Upper lobe of left lung (tissue), 6 donors: ENCODE measurements around the gene HSD11B2. TPM values are rescaled to one million over a fixed set of nuclear protein-coding genes. Genes with fewer than 3 reads are reported as not detected.
A peak's percentile ranks its signal among the peaks of the same experiment; 100 is the strongest.

Source experiments
- ATAC-seq, 2 donors: fragments of 200-7000 bp; cut with Tn5 transposase; one replicate each; pipeline ENCODE4 v1.9.1; 2022; ENCODE audit warnings: mild to moderate bottlenecking in 2 of 2, moderate library complexity in 2 of 2; ENCODE audit not compliant: low FRiP score in 2 of 2
- DNase-seq, 2 donors: peaks; one replicate each; pipeline ENCODE4 v3.0.0-alpha.2; 2019 to 2020
- H3K27ac ChIP-seq, 4 donors: fragments of 200-600 bp; sonication (generic); one replicate each; pipeline ENCODE4 v1.5.1; 2016 to 2019
- H3K27me3 ChIP-seq, 4 donors: fragments of 200-600 bp; sonication (generic); one replicate each; pipeline ENCODE4 v1.5.1; 2017 to 2019
- H3K36me3 ChIP-seq, 4 donors: fragments of 200-600 bp; sonication (generic); one replicate each; pipeline ENCODE4 v1.5.1; 2016 to 2019
- H3K4me1 ChIP-seq, 4 donors: fragments of 200-600 bp; sonication (generic); one replicate each; pipeline ENCODE4 v1.5.1; 2018 to 2019
- H3K4me3 ChIP-seq, 4 donors: fragments of 200-600 bp; sonication (generic); one replicate each; pipeline ENCODE4 v1.5.1; 2017 to 2019; ENCODE audit warnings: mild to moderate bottlenecking in 2 of 4, moderate library complexity in 1 of 4
- H3K9me3 ChIP-seq, 4 donors: fragments of 200-600 bp; sonication (generic); one replicate each; pipeline ENCODE4 v1.5.1; 2018 to 2019
- CTCF ChIP-seq, 6 experiments: fragments of 450-650 bp in 4 of 6; fragments of 200-600 bp in 2 of 6; sonication (generic) in 2 of 6; IDR thresholded peaks; one replicate each; pipeline ENCODE4 v1.5.1; 2016 to 2019; ENCODE audit warnings: antibody characterized with exemption in 6 of 6
- EP300 ChIP-seq, 4 donors: sonication (generic); formaldehyde crosslinking; IDR thresholded peaks; one replicate each; pipeline ENCODE4 v1.5.1; 2017; ENCODE audit warnings: antibody characterized with exemption in 4 of 4, control low read depth in 2 of 4
- POLR2A ChIP-seq, 4 donors: fragments of 450-650 bp; IDR thresholded peaks; one replicate each; pipeline ENCODE4 v1.5.1; 2016 to 2017; ENCODE audit warnings: antibody characterized with exemption in 4 of 4, mild to moderate bottlenecking in 2 of 4
- POLR2AphosphoS5 ChIP-seq, 2 donors: sonication (generic); formaldehyde crosslinking; IDR thresholded peaks; one replicate each; pipeline ENCODE4 v1.5.1; 2017; ENCODE audit warnings: antibody characterized with exemption in 2 of 2
- WGBS, 2 donors: methylation state at CpG; one replicate each; pipeline ENCODE4 v1.1.5; 2017 to 2018; 5-methylcytosine and 5-hydroxymethylcytosine counted together
- total RNA-seq, 6 donors: library from RNA; depleted of rRNA in 4 of 6; stranded (reverse); fragments of >200 nt in 4 of 6; gene quantifications; one replicate each; pipeline versions ENCODE4 v1.1.0 to v1.2.1, GENCODE V29; 2016 to 2021
- donor health status: DM: no; HTN: no; CAD: no; lungs with moderate emphysema.
- donor health status: DM: no; HTN: yes; CAD: no; lungs with severe emphysema.

The HSD11B2 gene
- total RNA-seq, 6 donors from 2014 or later: 0.78 to 5.0 (median 1.6) TPM

DNA sequence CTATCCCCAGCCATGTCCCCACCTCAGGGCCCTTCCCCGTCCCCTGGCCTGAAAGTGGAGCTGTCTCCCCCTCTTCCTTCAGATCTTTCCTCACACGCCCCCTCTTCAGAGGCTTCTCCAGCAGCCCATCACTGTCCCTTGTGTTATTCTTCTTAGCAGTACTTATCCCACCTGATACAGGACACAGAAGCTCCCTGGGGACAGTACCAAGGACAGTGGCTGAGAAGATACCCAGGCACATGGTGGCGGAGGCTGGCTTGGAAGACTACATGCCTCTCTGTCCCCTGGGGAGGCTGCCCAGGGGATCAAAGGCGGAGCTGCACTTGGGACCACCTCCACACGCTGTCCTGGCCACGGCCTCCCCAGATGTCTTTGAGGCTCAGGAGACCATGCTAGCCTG lies 23.9 kb downstream of the HSD11B2 start:
- no peak for DNase-seq
- H3K4me3 ChIP-seq: no peak overlapping the region
- WGBS, 2 donors: 85 to 94% methylated on average over 6 of the region's 6 CpGs
- TF ChIP-seq CTCF (IDR thresholded peaks at IDR 0.05): no peak
- no peak for TF ChIP-seq POLR2AphosphoS5 (IDR thresholded peaks at IDR 0.05)
- TF ChIP-seq POLR2A (IDR thresholded peaks at IDR 0.05): no peak
- no peak for TF ChIP-seq EP300 (IDR thresholded peaks at IDR 0.05)
- peaks cover 53 to 75% (median 71%) of the 10 kb centered on the region in 4 donors for H3K4me1 ChIP-seq
- no peak overlapping the region for H3K27ac ChIP-seq
- H3K36me3 ChIP-seq: peaks cover 0 to 38% (median 30%) of the 10 kb centered on the region in 4 donors
- no peaks in the 10 kb centered on the region for H3K27me3 ChIP-seq
- ATAC-seq: no peak
- no peaks in the 10 kb centered on the region for H3K9me3 ChIP-seq

DNA sequence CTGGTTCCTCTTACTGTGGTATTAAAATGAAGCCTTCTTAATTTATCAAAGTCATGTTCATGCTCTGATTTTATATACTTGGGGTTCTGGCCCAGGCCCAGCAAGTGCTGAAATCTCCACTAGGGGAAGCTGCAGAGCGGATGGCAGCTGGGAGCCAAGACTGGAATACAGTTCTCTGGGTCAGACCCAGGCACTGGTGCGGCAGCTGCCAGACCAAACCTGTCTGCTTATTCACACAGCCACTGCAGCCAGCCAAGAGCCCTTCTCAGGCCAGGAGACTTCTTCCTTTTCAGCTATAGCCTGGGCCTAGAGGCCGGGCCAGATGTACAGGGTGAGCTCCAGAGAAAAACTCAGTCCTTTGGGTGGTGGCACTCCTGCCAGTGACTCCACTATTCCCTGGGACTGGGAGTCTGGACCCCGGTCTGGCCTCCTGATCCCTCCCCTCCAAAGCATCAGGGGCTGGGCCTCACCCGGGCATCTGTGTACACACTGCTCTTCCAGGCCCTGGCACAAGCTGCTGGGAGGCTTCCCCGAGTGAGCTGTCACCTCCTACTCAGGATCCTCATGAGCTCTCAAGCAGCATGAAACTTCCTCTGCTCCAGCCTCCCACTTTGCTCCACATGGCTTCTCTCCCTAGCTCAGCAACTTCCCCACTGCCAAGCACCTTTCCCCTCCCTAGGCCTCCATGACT lies 25.6 kb downstream of the HSD11B2 start:
- WGBS, 2 donors: 59 to 67% methylated on average over 6 of the region's 6 CpGs
- peaks cover 56 to 76% (median 75%) of the 10 kb centered on the region in 4 donors for H3K4me1 ChIP-seq
- H3K27me3 ChIP-seq: no peaks in the 10 kb centered on the region
- peak overlapping the region in 2 of 4 donors; percentile 33 to 88 for H3K27ac ChIP-seq
- DNase-seq (peak in 1 of 2 donors; percentile 70), ATAC-seq (peak in 1 of 2 donors; percentile 38)
- H3K4me3 ChIP-seq: no peak overlapping the region
- peak in 3 of 6 experiments; percentile 25 to 37 (median 34) for TF ChIP-seq CTCF (IDR thresholded peaks at IDR 0.05)
- no peak for TF ChIP-seq POLR2A (IDR thresholded peaks at IDR 0.05)
- no peak for TF ChIP-seq POLR2AphosphoS5 (IDR thresholded peaks at IDR 0.05)
- no peak for TF ChIP-seq EP300 (IDR thresholded peaks at IDR 0.05)
- no peaks in the 10 kb centered on the region for H3K9me3 ChIP-seq
- peaks cover 0 to 34% (median 18%) of the 10 kb centered on the region in 4 donors for H3K36me3 ChIP-seq

GRCh38 chr16:67457611-67458010 lies 26.7 kb downstream of the HSD11B2 start:
- Histone ChIP-seq H3K4me3 (no peak overlapping the region), H3K4me1 (peaks cover 53 to 76% (median 75%) of the 10 kb centered on the region in 4 donors), H3K27ac (peak overlapping the region; percentile 70 to 88 (median 84)), H3K27me3 (no peaks in the 10 kb centered on the region), H3K9me3 (no peaks in the 10 kb centered on the region), H3K36me3 (peaks cover 0 to 25% (median 9%) of the 10 kb centered on the region in 4 donors)
- no peak for TF ChIP-seq EP300 (IDR thresholded peaks at IDR 0.05)
- no peak for TF ChIP-seq CTCF (IDR thresholded peaks at IDR 0.05)
- TF ChIP-seq POLR2A (IDR thresholded peaks at IDR 0.05): no peak
- TF ChIP-seq POLR2AphosphoS5 (IDR thresholded peaks at IDR 0.05): no peak
- no peak for ATAC-seq
- DNase-seq: no peak
- 66 to 85% methylated on average over 2 to 7 of the region's 7 CpGs for WGBS, 2 donors

- Histone ChIP-seq H3K9me3 (no peaks in the 10 kb centered on the region), H3K4me1 (peaks cover 58 to 78% (median 75%) of the 10 kb centered on the region in 4 donors), H3K27me3 (no peaks in the 10 kb centered on the region), H3K4me3 (no peak overlapping the region), H3K27ac (peak overlapping the region; percentile 70 to 88 (median 84)), H3K36me3 (peaks cover 0 to 19% (median 5%) of the 10 kb centered on the region in 4 donors)
- DNase-seq (peak in 1 of 2 donors; percentile 33), ATAC-seq (peak in 1 of 2 donors; percentile 57)
- TF ChIP-seq POLR2A (IDR thresholded peaks at IDR 0.05): no peak
- no peak for TF ChIP-seq EP300 (IDR thresholded peaks at IDR 0.05)
- TF ChIP-seq CTCF (IDR thresholded peaks at IDR 0.05): no peak
- no peak for TF ChIP-seq POLR2AphosphoS5 (IDR thresholded peaks at IDR 0.05)
- 83 to 90% methylated on average over 4 to 6 of the region's 6 CpGs for WGBS, 2 donors
Observed at GRCh38 chr16:67458121-67458641, 27.3 kb downstream of the HSD11B2 start.
